Transverse colon (tissue), 3 donors: ENCODE measurements around the gene L3MBTL4.

Source experiments
- EP300 ChIP-seq: sonication (generic); formaldehyde crosslinking; IDR thresholded peaks from one replicate; pipeline ENCODE4 v1.6.1; 2017; ENCODE audit warnings: antibody characterized with exemption, low read depth
- POLR2A ChIP-seq: fragments of 450-650 bp; IDR thresholded peaks from one replicate; pipeline ENCODE4 v1.6.1; 2016; ENCODE audit warnings: antibody characterized with exemption, mild to moderate bottlenecking, moderate library complexity
- TF ChIP-seq, protein P1 (sequence below), 5 experiments: fragments of 200-600 bp in 3 of 5; fragments of 450-650 bp in 2 of 5; sonication (generic) in 3 of 5; IDR thresholded peaks; 1 replicate in 2 of 5; 2 replicates in 3 of 5; pipeline ENCODE4 v1.5.1; 2016 to 2017; ENCODE audit warnings: antibody characterized with exemption in 5 of 5, inconsistent platforms in 3 of 5, mild to moderate bottlenecking in 2 of 5, moderate library complexity in 1 of 5

DNA sequence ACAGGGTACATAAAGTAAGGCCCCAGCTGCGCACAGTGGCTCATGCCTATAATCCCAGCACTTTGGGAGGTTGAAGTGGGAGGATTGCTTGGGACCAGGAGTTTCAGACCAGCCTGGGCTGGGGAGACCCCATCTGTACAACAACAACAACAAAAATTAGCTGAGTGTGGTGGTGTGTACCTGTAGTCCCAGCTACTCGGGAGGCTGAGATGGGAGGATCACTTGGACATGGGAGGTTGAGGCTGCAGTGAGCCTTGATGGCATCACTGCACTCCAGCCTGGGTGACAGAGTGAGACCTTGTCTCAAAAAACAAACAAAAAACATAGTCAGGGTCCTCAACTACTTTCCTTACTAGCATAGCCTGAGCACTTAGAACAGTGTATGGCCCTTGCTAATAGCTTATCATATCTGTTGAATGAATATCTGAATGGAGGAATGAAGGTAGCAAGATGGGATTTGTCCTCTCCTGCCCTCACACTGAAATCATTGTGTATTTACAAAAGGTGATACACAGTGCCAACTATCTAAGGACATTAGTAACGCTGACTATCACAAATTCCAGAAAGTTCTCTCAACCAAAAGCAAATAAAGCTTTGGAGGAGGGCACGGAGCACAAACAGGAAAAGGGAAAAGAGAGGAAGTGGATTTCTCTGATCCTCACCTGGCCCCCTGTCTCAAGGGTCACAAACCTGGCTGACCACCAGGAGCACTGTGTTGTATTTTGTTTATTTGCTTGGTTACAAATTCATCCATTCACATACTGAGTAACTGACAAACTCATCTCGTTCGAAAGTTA, 38.1 kb downstream of the L3MBTL4 start:
- no peak for TF ChIP-seq EP300
- TF ChIP-seq, protein P1, sequence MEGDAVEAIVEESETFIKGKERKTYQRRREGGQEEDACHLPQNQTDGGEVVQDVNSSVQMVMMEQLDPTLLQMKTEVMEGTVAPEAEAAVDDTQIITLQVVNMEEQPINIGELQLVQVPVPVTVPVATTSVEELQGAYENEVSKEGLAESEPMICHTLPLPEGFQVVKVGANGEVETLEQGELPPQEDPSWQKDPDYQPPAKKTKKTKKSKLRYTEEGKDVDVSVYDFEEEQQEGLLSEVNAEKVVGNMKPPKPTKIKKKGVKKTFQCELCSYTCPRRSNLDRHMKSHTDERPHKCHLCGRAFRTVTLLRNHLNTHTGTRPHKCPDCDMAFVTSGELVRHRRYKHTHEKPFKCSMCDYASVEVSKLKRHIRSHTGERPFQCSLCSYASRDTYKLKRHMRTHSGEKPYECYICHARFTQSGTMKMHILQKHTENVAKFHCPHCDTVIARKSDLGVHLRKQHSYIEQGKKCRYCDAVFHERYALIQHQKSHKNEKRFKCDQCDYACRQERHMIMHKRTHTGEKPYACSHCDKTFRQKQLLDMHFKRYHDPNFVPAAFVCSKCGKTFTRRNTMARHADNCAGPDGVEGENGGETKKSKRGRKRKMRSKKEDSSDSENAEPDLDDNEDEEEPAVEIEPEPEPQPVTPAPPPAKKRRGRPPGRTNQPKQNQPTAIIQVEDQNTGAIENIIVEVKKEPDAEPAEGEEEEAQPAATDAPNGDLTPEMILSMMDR (IDR thresholded peaks at IDR 0.05), result no peak
- no peak for TF ChIP-seq POLR2A
